ENCODE data around the gene LANCL3.

- TF ChIP-seq POLR2A (IDR thresholded peaks at IDR 0.05) (no peak), CTCF (IDR thresholded peaks at IDR 0.05) (no peak), POLR2AphosphoS5 (IDR thresholded peaks at IDR 0.05) (no peak)
Observed at GRCh38 chrX:37640142-37640541, 68.7 kb downstream of the LANCL3 start.
